GM18499 (cell line): ENCODE results near the gene NUDT14.

ENCODE experiments used
- ATAC-seq: cut with Tn5 transposase; IDR thresholded peaks from one replicate; pipeline ENCODE4 v1.9.1; 2021; ENCODE audit warnings: moderate number of reproducible peaks; ENCODE audit not compliant: insufficient read depth, unreplicated experiment

NUDT14 gene

GRCh38 chr14:105178069-105178867, 2.8 kb downstream of the NUDT14 start:
- ATAC-seq: no peak

GRCh38 chr14:105177082-105177481, 4.0 kb downstream of the NUDT14 start:
- no peak for ATAC-seq

DNA sequence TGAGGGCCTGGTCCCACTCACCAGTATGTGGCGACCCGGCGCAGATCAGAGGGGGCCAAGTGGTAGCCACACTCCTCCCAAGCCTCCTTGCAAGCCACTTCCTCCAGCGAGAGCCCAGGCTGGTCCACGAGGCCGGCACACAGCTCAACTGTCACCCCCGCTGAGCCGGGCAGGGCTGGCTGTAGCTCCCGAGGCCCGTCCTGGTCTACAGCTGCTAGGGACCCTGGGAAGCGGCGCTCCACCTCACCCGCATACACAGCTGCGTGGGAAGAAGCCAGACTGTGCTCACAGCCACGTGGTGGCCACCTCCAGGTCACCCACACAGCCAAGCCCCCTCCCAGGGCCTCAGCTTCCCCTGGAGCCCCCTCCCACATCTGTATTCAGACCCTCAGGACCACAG, 4.6 kb downstream of the NUDT14 start:
- ATAC-seq: no peak

GRCh38 chr14:105173901-105174894, 6.9 kb downstream of the NUDT14 start:
- no peak for ATAC-seq

DNA sequence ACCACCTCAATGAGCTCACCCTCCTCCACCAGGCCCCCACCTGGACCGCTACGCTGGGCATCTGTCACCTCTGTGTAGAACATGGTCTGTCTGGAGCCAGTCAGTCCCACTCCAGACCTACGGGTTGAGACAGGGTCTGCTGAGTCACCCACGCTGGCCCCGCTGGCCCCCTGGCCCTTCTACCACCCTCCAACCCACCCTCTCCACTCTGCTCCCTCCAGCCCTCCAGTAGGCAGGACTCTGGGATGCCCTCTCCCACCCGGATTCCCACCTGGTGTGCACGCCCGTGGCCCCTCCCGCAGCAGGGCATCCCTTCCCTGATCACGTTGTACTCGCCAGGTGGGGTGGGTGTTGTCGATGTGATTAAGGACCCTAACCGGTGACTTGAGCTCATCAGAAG, 8.0 kb downstream of the NUDT14 start:
- ATAC-seq: no peak

DNA sequence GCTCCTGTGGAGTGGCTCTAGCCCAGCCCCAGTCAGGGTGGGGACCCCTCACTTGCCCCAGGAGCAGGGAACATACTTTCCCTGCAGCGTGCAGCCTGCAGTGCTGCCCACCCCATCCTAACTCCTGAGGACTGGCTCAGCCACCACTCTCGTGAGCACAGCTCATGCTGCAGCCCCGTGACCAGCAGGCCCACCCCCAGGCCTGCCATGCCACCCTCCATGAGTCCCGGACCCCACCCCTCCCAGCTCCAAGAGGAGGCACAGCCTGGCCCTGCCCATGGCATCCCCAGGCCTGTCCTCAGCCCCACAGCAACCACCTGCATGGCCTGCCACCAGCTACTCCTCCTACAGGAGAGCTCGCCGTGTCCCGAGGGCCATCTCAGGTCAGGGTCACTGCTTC, 8.6 kb downstream of the NUDT14 start:
- no peak for ATAC-seq

DNA sequence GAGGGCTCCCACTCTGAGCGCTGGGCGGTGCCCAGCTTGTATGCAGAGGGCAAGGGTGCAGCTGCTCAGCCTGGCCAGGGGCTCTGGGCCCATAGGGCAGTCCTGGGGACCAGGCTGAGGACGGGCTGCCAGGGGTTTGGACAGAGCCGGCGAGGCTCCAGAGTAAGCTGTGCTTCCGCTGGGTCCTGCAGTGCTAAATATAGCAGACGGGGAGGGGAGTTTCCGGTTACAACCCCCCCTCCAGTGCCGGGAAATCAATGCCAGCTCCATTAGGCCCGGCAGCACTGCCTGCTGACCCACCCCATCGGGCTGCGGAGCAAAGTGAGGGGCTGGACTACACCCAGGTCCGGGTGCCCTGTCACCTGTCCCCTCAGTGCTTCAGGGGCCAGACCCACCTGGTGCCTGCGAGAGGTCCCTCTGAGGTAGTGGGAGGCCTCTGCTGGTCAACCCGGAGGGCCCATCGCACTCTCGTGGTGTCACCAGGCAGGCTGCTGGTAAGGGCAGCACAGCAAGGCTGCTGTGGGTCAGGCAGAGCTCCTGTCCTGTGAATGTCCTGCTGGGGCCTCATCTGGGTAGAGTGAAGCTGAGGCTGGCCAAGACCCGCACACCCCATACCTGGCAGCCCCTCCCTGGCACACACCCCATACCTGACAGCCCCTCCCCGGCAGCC, 10.0 kb downstream of the NUDT14 start:
- ATAC-seq: no peak

- no peak for ATAC-seq
These were observed 11.1 kb downstream of the NUDT14 start for GRCh38 chr14:105169776-105170655.

DNA sequence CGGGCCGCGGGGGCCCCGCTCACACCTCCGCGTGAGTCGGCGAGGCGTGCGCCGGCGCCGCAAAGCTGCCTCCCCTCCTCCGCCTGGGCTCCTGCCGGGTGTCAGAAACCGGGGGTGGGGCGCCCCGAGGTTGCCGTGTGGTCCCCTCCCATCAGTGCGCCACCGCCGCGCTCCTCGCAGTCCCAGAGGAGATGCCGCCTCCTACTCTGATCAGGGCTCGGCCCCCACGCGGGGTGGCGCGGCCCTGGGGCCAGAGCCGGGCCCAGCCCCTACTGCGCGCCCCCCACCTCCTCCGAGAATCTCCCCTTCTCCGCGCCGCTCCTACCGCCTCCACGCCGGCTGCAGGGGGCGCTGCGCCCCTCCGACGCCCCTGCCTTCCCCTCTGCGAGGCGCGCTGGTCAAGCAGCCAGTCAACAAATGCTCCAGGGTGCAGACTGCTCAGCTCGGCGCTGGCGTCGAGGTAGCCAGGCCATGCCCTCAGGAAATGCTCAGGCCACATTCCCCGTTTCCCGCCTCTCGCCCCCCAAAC, 12.1 kb downstream of the NUDT14 start:
- ATAC-seq: no peak

DNA sequence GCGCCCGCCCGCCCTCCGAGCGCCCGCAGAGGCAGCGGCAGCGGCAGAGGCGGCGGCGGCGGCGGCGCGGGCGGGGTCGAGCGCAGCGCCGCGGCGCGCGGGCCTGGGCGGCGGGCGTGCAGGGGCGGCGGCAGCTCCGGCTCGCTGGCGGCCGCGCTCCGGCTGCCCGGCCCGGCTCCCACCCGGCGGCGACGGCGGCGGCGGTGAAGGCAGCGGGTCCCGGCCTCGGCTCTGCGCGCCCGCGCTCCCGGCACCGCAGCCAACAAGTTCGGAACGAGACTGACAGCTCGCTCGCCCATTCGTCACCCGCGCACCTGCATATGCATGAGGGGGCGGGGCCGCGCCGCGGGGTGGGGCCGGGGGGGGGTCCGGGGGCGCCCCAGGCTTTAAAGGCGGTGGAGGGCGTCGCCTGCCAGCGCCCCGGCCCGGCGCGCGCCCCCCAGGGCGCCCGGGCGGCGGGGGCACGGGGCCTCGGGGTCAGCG, 12.6 kb downstream of the NUDT14 start, which contains the start of gene JAG2:
Gene JAG2 (minus strand): TSS at position 281 of the 483 bp plus-strand sequence. CDS start 356 bp downstream, outside the sequence.
- no peak for ATAC-seq

DNA sequence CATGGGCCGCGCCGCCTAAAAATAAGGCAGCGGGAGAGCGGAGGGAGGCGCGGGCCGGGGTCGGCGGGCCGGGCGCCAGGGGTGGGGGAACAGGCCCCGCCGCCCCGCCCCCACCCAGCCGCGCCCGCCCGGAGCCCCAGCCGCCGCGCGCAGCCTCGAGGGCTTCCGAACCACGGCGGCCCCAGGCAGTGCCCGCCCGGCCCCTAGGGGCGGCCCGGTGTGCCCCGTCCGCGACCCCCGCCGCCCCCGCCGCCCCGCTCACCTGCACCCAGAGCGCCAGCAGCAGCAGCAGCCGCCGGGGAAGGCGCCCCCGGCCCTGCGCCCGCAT, 13.1 kb downstream of the NUDT14 start:
- no peak for ATAC-seq

- ATAC-seq: no peak
These were observed 13.6 kb downstream of the NUDT14 start for GRCh38 chr14:105167303-105168092.

DNA sequence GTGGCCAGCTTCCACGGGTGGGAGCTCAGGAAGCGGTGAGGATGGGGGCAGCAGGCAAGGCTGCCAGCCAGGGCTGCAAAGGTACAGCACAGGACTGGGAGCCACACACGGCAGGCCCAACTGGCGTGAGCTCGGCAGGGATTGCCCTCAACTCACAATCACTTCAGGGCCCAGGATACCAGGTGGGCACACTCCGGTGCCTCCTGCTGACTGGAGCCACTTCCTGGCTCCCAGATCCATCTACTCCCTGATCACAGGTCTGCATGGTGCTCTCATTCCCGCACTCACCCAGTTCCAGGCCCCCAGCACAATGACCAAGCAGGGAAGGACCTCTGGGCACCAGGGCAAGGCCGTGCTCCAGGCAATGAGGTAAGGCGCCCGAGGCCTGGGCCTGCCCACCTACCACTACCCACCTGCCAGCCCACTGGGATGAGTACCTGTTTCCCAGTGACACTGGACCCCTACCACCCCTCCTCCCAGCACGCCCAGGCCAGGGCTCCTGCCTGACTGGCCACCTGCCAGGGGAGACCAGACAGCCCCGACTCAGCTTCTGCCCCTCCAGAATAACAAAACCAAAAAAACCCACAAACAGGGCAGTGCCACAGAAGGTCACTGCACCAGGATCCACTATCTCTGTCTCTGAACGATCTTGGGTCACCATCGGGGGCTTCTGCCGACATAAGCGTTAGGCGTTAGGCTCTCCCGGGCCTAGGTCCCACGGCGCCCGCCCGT, 14.4 kb downstream of the NUDT14 start:
- ATAC-seq: no peak

GRCh38 chr14:105165761-105166485, 15.2 kb downstream of the NUDT14 start:
- ATAC-seq: no peak

GRCh38 chr14:105165134-105165704, 15.9 kb downstream of the NUDT14 start:
- ATAC-seq: no peak

DNA sequence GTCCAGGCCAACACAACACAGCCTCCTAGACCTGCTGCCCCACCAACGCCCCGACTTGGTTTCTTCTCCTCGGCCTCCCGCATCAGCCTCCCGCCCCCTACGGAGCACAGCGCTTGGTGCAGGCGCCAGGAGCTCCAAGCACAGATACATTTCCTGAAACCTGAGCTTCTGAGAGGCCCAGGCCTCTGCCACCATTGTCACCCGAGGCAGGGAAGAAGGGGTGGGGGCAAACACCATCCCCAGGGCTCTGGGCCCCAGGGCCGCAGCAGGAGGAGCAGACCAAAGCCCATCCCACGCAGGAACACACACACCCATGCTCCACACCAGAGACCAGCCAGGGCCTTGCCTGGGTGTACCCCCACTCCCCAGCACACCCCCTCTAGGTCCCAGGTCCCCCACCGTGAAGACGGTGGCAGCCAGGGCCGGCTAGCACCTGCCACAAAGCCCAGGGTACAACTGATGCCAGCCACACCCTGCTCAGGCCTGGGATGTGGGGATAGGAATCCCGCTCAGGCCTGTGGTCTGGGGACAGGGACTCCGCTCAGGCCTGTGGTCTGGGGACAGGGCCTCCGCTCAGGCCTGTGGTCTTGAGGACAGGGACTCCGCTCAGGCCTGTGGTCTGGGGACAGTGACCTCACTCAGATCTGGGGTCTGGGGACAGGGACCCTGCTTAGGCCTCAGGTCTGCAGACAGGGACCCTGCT, 17.9 kb downstream of the NUDT14 start:
- no peak for ATAC-seq

DNA sequence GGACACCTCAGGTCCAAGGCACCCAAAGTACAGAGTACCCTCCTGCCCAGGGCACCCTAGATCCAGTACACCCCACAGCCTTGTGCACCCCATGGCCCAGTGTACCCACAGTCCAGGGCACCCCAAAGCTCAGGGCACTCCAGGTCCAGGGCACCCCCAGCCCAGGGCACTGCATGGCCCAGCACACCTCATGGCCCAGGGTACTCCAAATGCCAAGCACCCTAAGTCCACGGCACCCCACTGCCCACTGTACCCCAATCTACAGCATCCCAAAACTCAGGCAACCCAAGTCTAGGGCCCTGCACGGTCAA, 18.5 kb downstream of the NUDT14 start:
- ATAC-seq: no peak
